ENCODE results near the gene TP53BP2. TPM values are rescaled to one million over a fixed set of nuclear protein-coding genes. Genes with fewer than 3 reads are reported as not detected.

TP53BP2 gene
- total and polyA plus RNA-seq, 2 experiments from 2014 or later: 9.2 to 18.2 TPM

- Histone ChIP-seq H3K9me2 (ENCODE audit: insufficient read depth) (no peaks in the 10 kb centered on the region), H3K79me2 (ENCODE audit: insufficient read depth) (no peaks in the 10 kb centered on the region), H3K9ac (no peak overlapping the region), H3K4me3 (no peak overlapping the region), H3K27ac (no peak overlapping the region), H3K9me3 (ENCODE audit: low read depth) (no peaks in the 10 kb centered on the region), H3K4me1 (ENCODE audit: insufficient read depth) (no peaks in the 10 kb centered on the region), H3K27me3 (replicated peaks; ENCODE audit: insufficient read depth) (no peaks in the 10 kb centered on the region), H3K36me3 (ENCODE audit: low read depth) (peaks cover 11% of the 10 kb centered on the region), H3F3A (ENCODE audit: insufficient read depth) (no peaks in the 10 kb centered on the region), H3K4me2 (ENCODE audit: unreplicated experiment) (no peak overlapping the region), H4K20me1 (ENCODE audit: insufficient read depth) (no peaks in the 10 kb centered on the region), H2AFZ (no peak overlapping the region)
- WGBS, 2 experiments (ENCODE audit: low coverage in 1 of 2, low lambda C conversion rate in 2 of 2, missing lambda C conversion rate in 2 of 2): 86 to 87% methylated on average over 4 of the region's 4 CpGs
- in situ Hi-C loops (cut with MboI): no loop called here
- TF ChIP-seq EZH2 (IDR thresholded peaks at IDR 0.05; ENCODE audit: insufficient read depth, poor library complexity, severe bottlenecking) (no peak), EZH2phosphoT487 (IDR thresholded peaks at IDR 0.05; ENCODE audit: insufficient read depth, low read depth) (no peak)
- no peak for DNase-seq
Measured at GRCh38 chr1:223788746-223789415, 56.9 kb downstream of the TP53BP2 start.

- no peaks in the 10 kb centered on the region for H4K20me1 ChIP-seq (ENCODE audit: insufficient read depth)
- no peak overlapping the region for H3K4me3 ChIP-seq
- H3K9me3 ChIP-seq (ENCODE audit: low read depth): no peaks in the 10 kb centered on the region
- H2AFZ ChIP-seq: no peak overlapping the region
- H3F3A ChIP-seq (ENCODE audit: insufficient read depth): 0 out of 2 replicates have a peak, but pooled peaks cover 9% of the 10 kb centered on the region
- H3K27ac ChIP-seq: no peak overlapping the region
- H3K4me2 ChIP-seq (ENCODE audit: unreplicated experiment): no peak overlapping the region
- peaks cover 5% of the 10 kb centered on the region; the same call in 1 of the 2 replicates for H3K36me3 ChIP-seq (ENCODE audit: low read depth)
- in situ Hi-C loops (cut with MboI): no loop called here
- H3K9me2 ChIP-seq (ENCODE audit: insufficient read depth): no peaks in the 10 kb centered on the region
- no peaks in the 10 kb centered on the region for H3K27me3 ChIP-seq (replicated peaks; ENCODE audit: insufficient read depth)
- no peaks in the 10 kb centered on the region for H3K4me1 ChIP-seq (ENCODE audit: insufficient read depth)
- DNase-seq: no peak
- TF ChIP-seq EZH2phosphoT487 (IDR thresholded peaks at IDR 0.05; ENCODE audit: insufficient read depth, low read depth) (no peak), EZH2 (IDR thresholded peaks at IDR 0.05; ENCODE audit: insufficient read depth, poor library complexity, severe bottlenecking) (no peak)
- H3K79me2 ChIP-seq (ENCODE audit: insufficient read depth): no peaks in the 10 kb centered on the region
- 75 to 78% methylated on average over 5 of the region's 5 CpGs for WGBS, 2 experiments (ENCODE audit: low coverage in 1 of 2, low lambda C conversion rate in 2 of 2, missing lambda C conversion rate in 2 of 2)
- no peak overlapping the region for H3K9ac ChIP-seq
Measured at GRCh38 chr1:223785808-223786207, 59.9 kb downstream of the TP53BP2 start.

DNA sequence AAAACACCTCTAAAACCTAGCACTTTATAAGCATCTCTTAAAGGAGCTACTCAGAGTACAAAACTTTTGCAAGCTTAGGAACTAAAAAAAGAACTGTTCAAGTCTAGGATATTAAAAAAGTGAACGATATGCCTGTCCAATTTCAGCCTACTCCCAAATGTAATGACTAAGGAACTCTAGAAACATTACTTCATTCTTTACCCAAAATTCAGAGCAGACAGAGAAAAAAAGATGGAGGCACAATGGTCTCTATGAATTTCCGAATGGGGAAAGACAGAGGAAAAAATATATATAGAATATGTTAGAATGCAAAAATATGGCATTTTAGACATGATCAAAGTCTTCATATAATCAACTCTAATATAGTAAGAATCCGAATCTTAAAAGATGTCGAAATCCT lies 61.2 kb downstream of the TP53BP2 start:
- Histone ChIP-seq H4K20me1 (ENCODE audit: insufficient read depth) (no peaks in the 10 kb centered on the region), H3K9me2 (ENCODE audit: insufficient read depth) (no peaks in the 10 kb centered on the region), H3K9ac (no peak overlapping the region), H3K9me3 (ENCODE audit: low read depth) (no peaks in the 10 kb centered on the region), H3K36me3 (ENCODE audit: low read depth) (peaks cover 5% of the 10 kb centered on the region; the same call in 1 of the 2 replicates), H3K79me2 (ENCODE audit: insufficient read depth) (no peaks in the 10 kb centered on the region), H3K4me2 (ENCODE audit: unreplicated experiment) (no peak overlapping the region), H3K4me1 (ENCODE audit: insufficient read depth) (no peaks in the 10 kb centered on the region), H2AFZ (no peak overlapping the region), H3K27ac (no peak overlapping the region), H3F3A (ENCODE audit: insufficient read depth) (0 out of 2 replicates have a peak, but pooled peaks cover 18% of the 10 kb centered on the region), H3K27me3 (replicated peaks; ENCODE audit: insufficient read depth) (no peaks in the 10 kb centered on the region), H3K4me3 (no peak overlapping the region)
- no peak for DNase-seq
- TF ChIP-seq EZH2 (IDR thresholded peaks at IDR 0.05; ENCODE audit: insufficient read depth, poor library complexity, severe bottlenecking) (no peak), EZH2phosphoT487 (IDR thresholded peaks at IDR 0.05; ENCODE audit: insufficient read depth, low read depth) (no peak)
- in situ Hi-C loops (cut with MboI): no loop called here
- WGBS, 2 experiments (ENCODE audit: low coverage in 1 of 2, low lambda C conversion rate in 2 of 2, missing lambda C conversion rate in 2 of 2): 65 to 67% methylated on average over 4 of the region's 4 CpGs

DNA sequence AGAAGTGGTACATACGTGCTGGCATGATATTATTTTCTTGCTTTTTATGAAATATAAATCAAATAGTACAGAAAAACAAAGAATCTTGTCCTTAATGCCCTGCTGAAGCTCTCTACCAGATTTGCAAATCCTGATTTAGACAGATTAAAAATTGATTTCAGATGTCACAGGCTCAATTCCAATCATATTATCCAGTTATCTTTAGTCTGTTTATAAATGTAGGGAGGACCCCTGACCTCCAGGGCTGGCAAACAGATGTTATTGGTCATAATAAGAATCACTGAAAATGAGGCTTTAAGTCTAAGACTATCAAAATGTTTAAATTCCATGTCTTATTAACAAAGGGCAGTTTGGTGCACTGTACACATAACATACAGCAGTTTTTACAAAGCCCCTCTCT lies 62.1 kb downstream of the TP53BP2 start:
- no peaks in the 10 kb centered on the region for H3K9me3 ChIP-seq (ENCODE audit: low read depth)
- H3K36me3 ChIP-seq (ENCODE audit: low read depth): peaks cover 5% of the 10 kb centered on the region; the same call in 1 of the 2 replicates
- no peak overlapping the region for H3K27ac ChIP-seq
- in situ Hi-C loops (cut with MboI): no loop called here
- no peaks in the 10 kb centered on the region for H3K9me2 ChIP-seq (ENCODE audit: insufficient read depth)
- no peak overlapping the region for H2AFZ ChIP-seq
- no peaks in the 10 kb centered on the region for H3K4me1 ChIP-seq (ENCODE audit: insufficient read depth)
- 68 to 76% methylated on average over 1 of the region's 1 CpG for WGBS, 2 experiments (ENCODE audit: low coverage in 1 of 2, low lambda C conversion rate in 2 of 2, missing lambda C conversion rate in 2 of 2)
- H3K4me3 ChIP-seq: no peak overlapping the region
- H4K20me1 ChIP-seq (ENCODE audit: insufficient read depth): no peaks in the 10 kb centered on the region
- H3K27me3 ChIP-seq (replicated peaks; ENCODE audit: insufficient read depth): no peaks in the 10 kb centered on the region
- H3F3A ChIP-seq (ENCODE audit: insufficient read depth): peaks cover 26% of the 10 kb centered on the region; the same call in 1 of the 2 replicates
- H3K9ac ChIP-seq: no peak overlapping the region
- no peaks in the 10 kb centered on the region for H3K79me2 ChIP-seq (ENCODE audit: insufficient read depth)
- TF ChIP-seq EZH2phosphoT487 (IDR thresholded peaks at IDR 0.05; ENCODE audit: insufficient read depth, low read depth): no peak
- no peak for TF ChIP-seq EZH2 (IDR thresholded peaks at IDR 0.05; ENCODE audit: insufficient read depth, poor library complexity, severe bottlenecking)
- DNase-seq: no peak
- H3K4me2 ChIP-seq (ENCODE audit: unreplicated experiment): no peak overlapping the region
